Left lobe of liver (tissue), 2 donors: ENCODE results near the gene KLHDC8B. TPM values are rescaled to one million over a fixed set of nuclear protein-coding genes. Genes with fewer than 3 reads are reported as not detected.

ENCODE experiments used
- ATAC-seq: fragments of 200-7000 bp; cut with Tn5 transposase; one replicate; pipeline ENCODE4 v1.9.1; 2020; ENCODE audit warnings: mild to moderate bottlenecking, moderate library complexity
- DNase-seq: peaks from one replicate; pipeline ENCODE4 v3.0.0-alpha.2; 2020; ENCODE audit warnings: low spot score
- total RNA-seq: library from RNA; stranded (reverse); gene quantifications from one replicate; pipeline ENCODE4 v1.2.1, GENCODE V29; 2021
- donor health status: DM: no; HTN: no; CAD: no; lungs with moderate emphysema.
- donor health status: DM: no; HTN: yes; CAD: no.

The KLHDC8B gene
- 14.0 TPM for total RNA-seq

DNA sequence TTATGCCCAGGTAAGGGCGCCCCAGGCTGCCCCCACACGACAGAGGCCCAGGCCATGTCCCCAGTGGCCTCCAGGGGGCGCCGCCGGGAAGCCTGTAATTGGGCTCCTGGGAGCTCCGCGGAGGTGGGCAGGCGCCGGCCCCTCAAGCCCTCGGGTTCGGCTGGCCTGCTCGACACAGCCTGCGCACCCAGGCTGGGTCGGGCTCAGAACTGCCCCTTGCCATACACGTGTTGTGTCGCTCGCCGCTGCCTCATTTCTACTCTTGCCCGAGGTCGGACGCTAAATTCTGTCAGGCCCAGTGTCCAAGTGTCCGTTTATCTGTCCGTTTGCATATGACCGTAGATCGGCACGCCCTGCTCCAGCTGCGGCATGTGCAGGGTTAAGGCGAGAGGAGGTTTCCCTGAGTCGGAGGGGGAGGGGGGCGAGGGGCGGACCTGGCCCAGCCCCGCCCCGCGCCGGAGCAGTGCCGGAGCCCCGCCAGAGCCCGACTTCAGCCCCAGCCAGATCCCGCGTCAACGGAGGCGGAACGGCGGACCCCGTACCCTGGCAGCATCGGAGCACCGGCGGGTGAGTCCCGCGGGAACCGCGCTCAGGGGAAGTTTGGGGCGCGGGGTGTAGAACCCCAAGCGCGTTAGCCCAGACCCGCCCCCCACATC lies at the start of gene KLHDC8B:
TSS of gene KLHDC8B (plus strand) at position 480 of the 656 bp plus-strand sequence. CDS start 1,172 bp downstream, outside the sequence.
- ATAC-seq: peak; percentile 89
- DNase-seq: peak; percentile 86

DNA sequence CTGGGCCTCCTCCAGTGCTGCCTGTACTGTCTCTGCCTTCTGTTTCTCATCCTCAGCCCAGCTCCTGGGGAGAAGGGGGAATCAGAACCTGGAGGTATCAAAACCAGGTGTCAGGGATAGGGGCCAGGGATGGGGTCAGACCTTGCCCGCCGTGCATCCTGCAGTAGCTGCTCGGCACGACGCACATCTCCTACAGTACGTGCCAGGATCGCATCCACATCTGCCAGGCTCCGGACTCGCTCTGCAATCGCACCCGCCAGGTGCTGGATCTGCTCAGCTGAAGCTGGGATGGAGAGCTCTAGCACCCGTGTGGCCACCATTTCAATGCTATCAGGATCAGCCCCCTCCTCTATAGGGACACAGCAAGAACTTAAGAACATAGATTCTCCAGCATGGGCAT lies 49.4 kb upstream of the KLHDC8B start:
- ATAC-seq (no peak), DNase-seq (no peak)

DNA sequence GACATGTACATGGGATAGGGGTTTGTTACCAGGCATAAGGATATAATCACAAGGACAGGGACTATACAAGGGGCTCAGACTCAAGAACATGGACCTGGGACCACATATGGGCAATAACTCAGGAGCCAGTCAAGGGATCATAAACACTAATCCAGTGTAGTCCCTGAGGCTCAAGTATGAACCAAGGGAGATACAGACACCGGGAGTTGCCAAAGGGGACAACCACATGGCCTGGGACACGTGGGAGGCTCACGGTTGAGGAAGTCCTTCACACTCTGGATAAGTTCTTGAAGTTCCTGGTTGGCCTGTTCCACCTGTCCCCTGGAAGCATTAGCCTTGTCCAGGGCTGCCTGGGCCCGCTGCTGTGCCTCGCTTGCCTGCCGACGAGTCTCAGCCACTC lies 48.9 kb upstream of the KLHDC8B start:
- DNase-seq: no peak

DNA sequence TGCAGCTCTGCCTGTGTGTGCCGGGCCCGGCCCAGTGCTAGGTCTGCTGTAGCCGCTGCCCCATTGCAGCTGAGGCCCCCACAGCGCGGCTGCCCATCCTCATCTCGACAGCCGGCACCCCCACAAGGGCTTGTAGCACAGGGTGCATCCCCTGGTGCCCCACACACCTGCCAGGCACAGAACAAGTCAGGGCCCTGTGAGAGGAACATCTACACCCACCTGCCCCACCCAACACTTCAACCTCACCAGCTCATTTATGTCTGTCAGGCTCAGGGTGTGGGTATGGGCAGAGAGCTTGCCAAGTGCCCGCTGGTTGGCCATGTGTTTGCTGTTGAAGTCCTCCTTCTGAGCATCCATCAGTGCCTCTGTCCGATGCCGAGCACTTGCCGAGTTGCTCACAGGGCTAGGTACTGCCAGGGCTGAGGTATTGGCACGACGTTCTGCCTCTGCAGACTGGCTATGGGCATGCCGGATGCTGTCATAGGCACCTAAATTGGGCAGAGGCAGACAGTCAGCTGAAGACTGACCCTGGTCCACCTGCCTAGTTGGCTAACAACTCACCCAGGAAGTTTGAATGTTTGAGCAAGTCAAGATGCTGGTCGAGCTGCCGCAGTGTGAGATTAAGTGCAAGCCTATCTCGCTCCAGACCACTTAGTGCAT lies 48.4 kb upstream of the KLHDC8B start:
- DNase-seq (no peak), ATAC-seq (no peak)

More for the DNA sequence above, 48.9 kb upstream of the KLHDC8B start:
- ATAC-seq: no peak

DNA sequence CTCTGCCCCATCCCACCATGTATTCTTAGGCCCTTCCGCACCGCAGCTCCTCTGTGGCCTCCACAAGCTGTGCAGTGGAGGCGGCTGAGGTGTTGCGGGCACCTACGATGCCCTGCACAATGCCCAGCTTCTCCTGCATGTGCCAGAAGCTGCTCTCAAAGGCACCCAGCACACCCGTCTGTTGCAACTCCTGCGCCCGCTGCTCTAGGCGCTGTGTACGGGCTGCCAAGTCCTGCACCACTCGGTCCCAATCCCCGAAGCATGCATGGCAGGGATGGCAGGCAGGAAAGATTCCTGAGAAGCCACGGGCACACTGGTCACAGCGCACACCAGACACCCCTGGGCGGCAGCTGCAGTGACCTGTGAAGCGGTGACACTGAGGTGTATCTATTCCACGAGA lies 47.7 kb upstream of the KLHDC8B start:
- DNase-seq (no peak), ATAC-seq (no peak)

DNA sequence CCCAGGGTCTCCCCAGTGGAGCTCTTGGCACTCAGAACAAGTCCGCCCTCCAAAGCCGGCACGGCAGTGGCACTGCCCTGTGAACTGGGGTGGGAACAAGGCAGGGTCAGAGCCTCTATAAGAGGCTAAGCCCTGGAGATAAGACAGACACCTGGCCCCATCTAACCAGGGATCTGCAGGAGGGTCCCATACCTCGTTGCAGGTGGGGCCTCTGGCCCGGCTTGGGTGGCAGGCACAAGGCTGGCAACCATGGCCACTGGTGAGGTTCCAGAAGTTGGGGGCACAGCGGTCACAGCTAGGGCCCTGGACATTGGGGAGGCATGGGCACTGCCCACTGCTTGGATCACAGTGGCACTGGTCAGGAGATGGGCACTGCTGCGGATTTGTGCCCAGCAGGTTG lies 47.2 kb upstream of the KLHDC8B start:
- ATAC-seq: no peak
- DNase-seq: no peak

DNA sequence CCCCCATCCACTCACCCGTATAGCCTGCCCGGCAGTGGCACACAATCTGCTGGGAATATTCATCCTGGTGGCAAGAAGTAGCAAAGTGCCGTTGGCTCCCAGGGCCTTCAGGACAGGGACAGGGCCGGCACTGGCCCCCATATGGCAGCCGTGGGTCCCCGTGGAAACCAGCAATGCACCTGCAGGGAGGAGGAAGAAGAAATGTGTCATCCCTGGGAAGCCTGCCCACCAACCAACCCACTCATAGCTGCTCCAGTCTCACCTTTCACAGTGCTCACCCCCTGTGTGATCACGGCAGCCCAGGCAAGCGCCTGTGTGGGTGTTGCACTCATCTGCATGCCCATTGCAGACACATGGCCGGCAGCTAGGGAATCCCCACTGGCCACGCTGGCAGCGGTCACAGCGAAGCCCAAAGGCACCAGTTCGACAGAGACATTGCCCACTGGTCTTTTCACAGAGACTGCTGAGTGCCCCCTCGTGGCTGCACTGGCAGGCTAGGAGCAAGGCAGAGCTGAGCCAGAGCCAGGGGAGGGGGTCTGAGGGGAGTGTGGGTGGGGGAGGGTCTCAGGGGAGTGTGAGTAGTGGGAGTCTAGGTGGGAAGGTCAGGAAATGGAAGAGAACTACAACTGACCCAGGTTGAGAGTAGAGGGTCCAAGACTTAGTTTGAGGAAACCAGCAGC lies 46.3 kb upstream of the KLHDC8B start:
- no peak for DNase-seq
- no peak for ATAC-seq

DNA sequence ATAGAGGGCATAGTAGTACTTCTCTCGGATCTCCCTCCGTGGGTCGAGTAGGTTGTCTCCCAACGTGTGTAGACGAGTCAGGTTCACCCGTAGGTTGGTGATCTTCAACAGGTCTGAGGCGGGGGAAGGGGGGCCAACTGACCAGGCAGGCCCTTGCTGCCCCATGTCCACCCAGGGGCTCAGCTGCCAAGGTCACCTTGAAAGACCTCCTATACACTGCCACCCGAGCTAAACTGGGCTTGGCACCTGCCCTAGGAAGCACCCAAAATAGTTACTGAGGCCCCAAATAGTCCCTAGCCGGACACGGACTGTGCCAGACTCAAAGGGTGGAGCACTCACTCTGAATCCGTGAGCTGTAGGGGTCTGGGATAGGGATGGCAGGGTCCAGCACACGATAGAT lies 40.4 kb upstream of the KLHDC8B start:
- no peak for DNase-seq
- ATAC-seq: no peak

DNA sequence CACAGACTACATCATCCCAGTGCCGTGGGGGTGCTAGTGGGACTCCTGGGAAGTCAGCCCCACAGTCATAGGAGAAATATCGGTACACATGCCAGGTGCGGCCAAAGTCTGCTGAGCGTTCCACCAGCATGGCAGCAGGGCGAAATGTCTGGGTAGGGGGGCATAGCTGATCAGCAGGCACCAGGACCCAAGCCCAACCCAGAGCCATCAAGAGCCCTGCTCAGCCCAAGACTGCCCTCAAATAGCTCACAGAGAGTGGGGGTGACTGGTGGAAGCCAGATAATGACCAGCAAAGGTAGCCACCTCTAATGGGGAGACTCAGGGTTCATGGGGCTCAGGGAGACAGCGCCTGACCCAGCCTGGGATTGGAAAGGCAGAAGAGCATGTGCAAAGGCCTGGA lies 39.8 kb upstream of the KLHDC8B start:
- DNase-seq: no peak
- no peak for ATAC-seq

DNA sequence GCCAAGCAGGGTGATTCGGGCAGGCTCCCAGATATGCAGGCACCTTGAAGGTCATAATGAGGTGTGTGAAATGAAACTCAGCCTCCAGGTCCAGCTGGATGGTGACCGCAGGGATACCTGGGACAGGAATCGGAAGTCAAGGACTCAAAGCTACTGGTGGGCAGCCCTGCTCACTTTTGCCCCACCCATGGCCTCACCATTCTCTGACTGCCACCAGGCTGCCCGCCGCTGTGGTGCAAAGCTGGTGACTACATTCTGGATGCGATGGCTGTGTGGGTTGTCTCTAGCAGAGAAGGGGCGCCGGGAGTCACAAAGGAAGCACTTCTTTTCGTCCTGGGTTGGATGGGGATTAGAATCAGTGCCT lies 39.3 kb upstream of the KLHDC8B start:
- ATAC-seq: no peak
- no peak for DNase-seq

DNA sequence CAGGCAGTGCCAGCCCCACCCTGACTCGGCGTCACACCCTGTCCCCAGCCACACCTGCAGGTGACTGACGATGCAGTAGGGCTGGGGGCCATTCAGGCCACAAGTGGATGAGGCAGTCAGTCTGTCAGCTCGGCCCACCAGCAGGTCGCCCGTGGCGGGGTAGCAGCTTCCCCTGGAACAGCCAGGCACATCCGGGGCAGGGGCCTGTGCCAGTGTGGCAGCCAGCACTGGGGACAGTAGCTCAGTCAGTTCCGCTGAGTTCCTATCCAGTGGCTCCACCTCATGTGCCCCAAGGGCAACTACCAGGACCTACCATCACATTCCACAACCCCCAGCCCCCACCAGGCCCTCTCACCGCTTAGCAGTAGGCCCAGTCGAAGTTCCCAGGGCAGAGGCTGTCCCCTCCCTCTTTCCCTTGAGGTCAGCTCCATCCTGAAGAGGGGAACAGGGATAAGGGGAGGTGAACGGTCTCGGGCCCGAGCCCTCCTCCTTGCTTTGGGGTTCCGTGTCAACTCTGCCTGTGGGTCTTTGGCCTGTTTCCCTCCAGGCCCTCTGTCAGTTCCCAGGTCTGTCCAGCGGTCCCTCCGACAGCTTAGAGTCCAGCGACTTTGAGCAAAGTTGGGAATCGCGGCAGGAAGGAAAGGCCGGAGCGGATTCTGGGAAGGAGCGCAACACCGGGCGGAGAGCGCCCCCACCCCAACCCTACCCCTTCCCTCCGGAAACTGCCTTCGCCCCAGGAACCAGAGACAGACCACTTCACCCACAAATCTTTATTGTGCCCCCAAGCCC lies 38.8 kb upstream of the KLHDC8B start, which contains the start of gene LAMB2:
TSS of gene LAMB2 (minus strand) at position 614 of the 789 bp plus-strand sequence. CDS start at position 431, 183 bp downstream.
- DNase-seq: peak; percentile 80
- peak; percentile 77 for ATAC-seq

DNA sequence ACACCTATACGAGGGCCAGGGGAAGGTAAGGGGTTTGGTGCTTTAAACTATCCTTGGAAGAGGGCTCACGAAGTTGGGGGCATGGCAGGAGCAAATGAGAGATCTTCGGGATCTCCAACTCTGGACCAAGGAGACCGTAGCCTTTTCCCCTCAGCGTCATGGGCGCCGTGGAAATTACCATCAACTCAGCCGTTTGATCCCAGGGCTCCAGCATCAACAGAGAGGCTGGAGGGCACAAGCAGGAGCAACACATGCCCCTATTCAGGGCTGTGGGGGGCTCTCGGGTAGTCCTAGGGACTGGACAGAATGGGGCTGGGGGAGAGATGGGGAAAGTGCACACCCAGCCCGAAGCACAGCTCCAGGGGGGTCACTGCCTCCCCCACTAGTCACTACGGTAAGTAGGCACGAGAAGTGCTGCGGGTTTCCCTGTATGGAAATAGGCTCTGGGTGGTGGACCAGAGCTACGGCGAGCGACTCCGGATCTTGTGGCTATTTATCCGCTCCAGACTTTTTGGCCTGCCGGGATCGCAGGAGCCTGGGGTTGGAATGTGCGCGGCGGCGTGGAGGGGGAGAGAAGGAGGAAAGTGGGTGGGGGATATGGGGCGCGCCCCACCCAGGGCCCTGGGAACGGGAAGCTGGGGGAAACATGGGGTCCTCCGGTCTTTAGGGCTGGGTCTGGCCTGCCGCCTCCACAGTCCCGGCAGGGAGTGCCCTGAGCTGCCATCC lies 38.0 kb upstream of the KLHDC8B start:
- peak; percentile 79 for ATAC-seq
- DNase-seq: peak; percentile 87

DNA sequence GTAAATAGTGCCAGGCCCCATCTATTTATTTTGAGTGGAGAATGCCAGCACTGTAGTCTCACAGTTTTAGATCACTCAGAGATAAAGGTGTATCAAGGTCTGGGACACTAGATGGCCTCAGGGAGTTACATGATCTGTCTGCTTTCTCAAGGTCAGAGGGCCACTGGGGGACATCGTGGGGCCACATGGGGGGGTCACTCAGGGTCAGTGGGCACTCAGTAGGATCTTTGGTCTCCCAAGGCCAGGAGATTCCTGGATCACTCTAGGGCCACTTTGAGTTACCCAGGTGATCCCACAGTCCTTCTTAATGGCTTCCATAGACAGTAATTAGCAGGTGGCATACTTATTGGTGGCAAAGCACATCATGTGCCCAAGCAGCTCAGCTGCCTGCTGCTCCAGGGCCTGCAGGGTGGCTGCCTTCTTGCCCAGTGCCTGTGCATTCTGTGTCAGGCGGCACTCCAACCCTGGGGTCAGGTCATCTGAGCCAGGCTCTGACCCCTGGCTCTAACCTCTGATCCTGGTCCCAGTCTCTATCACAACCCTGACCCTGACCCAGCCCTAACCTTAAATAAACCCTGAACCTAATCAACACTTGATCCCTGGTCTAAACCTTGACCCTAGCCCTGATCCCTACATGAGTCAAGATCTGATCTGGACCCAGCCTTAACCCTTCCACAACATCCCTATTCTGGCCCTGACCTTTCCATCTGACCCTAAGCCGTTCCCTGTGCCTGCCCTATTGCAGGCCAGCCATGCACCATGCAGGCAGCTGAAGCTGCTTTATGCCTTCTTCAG lies 36.7 kb upstream of the KLHDC8B start:
- ATAC-seq (peak; percentile 70), DNase-seq (peak; percentile 81)

DNA sequence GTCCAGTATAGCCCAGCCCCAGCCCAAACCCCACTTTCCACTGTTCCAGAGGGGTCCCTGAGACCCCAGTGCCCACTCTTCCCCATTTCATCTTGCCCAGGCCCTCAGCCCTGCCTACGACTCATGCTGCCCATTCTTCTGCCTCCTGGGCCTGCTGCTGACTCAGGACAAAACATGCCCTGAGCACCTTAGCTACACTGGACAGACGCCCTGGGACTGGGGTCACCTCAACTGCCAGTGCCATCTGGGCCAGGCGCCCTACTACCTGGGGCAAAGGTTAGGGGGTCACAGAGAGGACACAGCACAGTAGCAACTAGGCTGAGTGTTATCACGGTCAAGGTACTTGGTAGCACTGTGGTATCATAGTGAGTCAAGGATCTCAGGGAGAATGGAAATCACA lies 35.9 kb upstream of the KLHDC8B start:
- ATAC-seq (peak; percentile 31), DNase-seq (peak; percentile 67)

DNA sequence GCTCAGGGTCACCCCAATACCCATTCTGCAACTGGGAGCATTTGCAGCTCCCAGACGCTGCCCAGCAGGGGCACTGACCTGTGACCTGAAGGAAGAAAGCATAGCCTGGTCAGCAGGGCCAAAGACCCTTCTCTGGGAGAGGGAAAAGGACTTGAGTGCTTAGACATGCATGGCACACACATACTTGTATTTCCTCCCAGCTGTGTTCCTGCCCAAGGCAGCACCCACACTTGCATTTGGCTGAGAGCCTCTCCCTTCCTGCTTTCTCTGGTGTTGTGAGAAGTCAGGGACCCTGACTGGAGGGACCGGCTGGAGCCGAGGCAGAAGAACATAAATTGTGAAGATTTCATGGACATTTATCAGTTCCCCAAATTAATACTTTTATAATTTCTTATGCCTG lies 31.3 kb upstream of the KLHDC8B start:
- no peak for DNase-seq
- ATAC-seq: no peak

DNA sequence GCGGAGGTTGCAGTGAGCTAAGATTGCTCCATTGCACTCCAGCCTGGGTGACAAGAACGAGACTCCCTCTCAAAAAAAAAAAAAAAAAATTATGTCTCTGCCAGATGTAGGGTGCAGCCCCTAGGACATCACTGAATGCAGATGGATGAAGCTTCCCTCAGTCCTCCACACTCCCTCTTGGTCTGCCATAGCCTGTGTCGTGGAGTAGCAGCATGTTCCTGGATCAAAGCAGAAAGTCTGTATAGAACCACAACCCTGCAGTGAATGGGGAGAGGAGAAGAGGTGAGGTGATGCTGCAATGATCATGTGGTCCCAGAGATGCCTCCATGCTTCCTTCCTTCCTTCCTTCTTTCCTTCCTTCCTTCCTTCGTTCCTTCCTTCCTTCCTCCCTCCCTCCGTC lies 23.2 kb upstream of the KLHDC8B start:
- ATAC-seq (no peak), DNase-seq (no peak)

DNA sequence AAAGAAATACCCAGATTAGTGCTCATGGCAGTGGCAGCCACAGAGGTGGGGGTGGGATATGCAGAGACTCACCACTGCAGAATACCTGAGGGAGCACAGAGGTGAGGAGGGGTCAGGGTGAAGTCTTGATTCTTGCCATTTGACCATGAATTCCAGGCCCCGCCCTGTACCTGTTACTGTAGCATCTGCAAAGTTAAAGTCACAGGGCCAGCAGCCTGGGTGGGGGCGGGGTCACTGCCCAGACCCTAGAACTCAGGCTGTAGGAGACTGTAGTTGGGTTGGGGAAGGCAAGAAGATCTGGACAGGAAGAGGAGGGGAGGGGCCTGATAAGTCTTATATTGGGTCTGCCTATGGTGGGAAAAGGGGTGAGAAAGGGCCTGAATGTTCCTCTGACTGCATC lies 19.8 kb upstream of the KLHDC8B start:
- ATAC-seq (no peak), DNase-seq (no peak)

DNA sequence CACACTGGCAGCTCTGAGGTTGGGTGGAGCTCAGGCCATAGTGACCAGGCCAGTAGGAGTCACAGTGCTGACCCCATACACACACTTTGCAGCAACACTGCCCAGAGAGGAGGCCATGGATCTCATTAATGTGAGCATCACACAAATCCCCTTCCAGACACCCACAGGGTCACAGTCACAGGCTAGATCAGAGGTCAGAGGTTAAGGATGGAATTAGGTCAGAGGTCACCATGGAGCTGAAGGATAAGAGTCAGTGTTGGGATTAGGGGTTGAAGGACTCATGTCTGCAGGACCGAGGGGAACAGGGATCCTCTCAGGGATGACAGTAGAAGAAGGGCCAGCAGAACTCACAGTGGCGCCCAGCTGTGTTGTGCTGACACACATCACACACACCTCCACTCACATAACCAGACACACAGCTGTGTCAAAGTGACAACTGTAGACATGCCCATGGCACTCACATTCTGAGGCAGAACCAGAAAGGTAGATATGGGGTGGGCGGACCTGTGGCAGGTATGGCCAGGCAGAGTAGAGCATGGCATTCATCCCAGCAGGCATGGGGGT lies 18.0 kb upstream of the KLHDC8B start:
- DNase-seq (no peak), ATAC-seq (no peak)

DNA sequence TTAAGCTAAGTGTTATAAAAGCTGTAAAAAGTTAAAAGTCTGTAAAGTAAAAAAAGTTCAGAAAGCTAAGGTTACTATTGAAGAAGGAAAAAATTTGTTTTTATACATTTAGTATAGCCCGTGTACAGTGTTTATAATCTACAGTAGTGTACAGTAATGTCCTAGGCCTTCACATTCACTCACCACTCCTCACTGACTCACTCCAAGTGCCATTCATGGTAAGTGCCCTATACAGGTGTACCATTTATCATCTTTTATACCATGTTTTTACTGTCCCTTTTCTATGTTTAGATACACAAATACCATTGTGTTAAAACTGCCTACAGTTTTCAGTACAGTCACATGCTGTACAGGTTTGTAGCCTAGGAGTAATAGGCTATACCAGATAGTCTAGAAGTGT lies 14.1 kb upstream of the KLHDC8B start:
- DNase-seq: no peak
- no peak for ATAC-seq
